ENCODE results near the gene COL25A1. TPM values are rescaled to one million over a fixed set of nuclear protein-coding genes. Genes with fewer than 3 reads are reported as not detected.

COL25A1 gene
- total and polyA plus RNA-seq, 2 donors (not counting 3 experiments of a cell fraction or from before 2014, with no cell fraction given), result 0.21 to 3.5 TPM

DNA sequence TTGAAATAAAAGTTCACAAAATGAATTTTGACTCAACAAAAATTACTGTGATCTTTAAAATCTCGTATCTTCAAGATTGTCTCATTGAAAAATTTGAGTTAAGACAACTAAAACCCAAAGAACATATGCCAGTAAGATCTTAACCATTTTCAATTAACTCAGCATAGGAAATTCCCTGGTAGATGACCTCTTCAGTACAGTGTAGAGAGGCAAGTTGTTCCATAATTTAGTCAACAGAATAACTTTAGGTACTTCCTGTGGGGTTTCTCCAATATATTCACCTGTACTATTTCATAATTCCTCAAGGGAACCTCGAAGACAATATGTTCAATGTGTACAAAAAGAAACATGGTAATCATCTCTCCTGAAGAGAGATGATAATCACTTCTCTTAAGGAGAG, 145.3 kb downstream of the COL25A1 start:
- Histone ChIP-seq H3K27me3 (ENCODE audit: control insufficient read depth in 2 of 2, insufficient read depth in 2 of 2, low read length in 2 of 2) (no peaks in the 10 kb centered on the region), H3K79me2 (ENCODE audit: control insufficient read depth, insufficient read depth, low read length) (no peaks in the 10 kb centered on the region), H3K9me1 (replicated peaks; ENCODE audit: control insufficient read depth, extremely low read depth, insufficient read depth, low read length) (no peaks in the 10 kb centered on the region), H3K4me3 (replicated peaks in 1 of 3; ENCODE audit: insufficient read depth in 1 of 3, low read depth in 1 of 3, low read length in 3 of 3) (no peak overlapping the region), H2AFZ (ENCODE audit: low read depth, low read length) (no peak overlapping the region), H3K4me1 (ENCODE audit: control insufficient read depth, extremely low read depth, insufficient read depth, low read length) (no peaks in the 10 kb centered on the region), H3K9me3 (replicated peaks; ENCODE audit: control insufficient read depth, insufficient read depth, low read length) (no peaks in the 10 kb centered on the region), H3K9ac (replicated peaks; ENCODE audit: extremely low read depth, insufficient read depth, low read length) (no peak overlapping the region), H3K27ac (ENCODE audit: insufficient read depth, low read depth, low read length) (no peak overlapping the region), H4K20me1 (replicated peaks; ENCODE audit: control insufficient read depth, extremely low read depth, insufficient read depth, low read length) (no peaks in the 10 kb centered on the region), H3K4me2 (ENCODE audit: insufficient read depth, low read length) (no peak overlapping the region), H3K36me3 (ENCODE audit: control insufficient read depth in 2 of 2, extremely low read depth in 1 of 2, insufficient read depth in 2 of 2, low read length in 2 of 2) (no peaks in the 10 kb centered on the region)
- intact Hi-C loops (cut with micrococcal nuclease), result no loop called here
- FAIRE-seq, result no peak
- dilution Hi-C loops (cut with MboI; ENCODE audit: extremely low pct_ligation_motif_present, low sequenced_read_pairs), result no loop called here
- ChIA-PET POLR2A (no interaction called here), CTCF (no interaction called here)
- DNase-seq (ENCODE audit: low read depth, low spot score), result no peak
- no TSS peak for BruUV-seq (replicated peaks)
- no peak for TF ChIP-seq GATA2 (IDR thresholded peaks at IDR 0.05; ENCODE audit: insufficient read depth, insufficient read length, low read depth, low read length)

- no peak overlapping the region for H2AFZ ChIP-seq (ENCODE audit: low read depth, low read length)
- ChIA-PET POLR2A (no interaction called here), CTCF (interaction anchor here (0.9 to 1.4 kb wide), 2 partner anchors 13 to 143 kb away, joined by 3 read pairs; no protein-coding TSS in a partner anchor)
- H3K4me2 ChIP-seq (ENCODE audit: insufficient read depth, low read length), result no peak overlapping the region
- no peak for FAIRE-seq
- DNase-seq (ENCODE audit: low read depth, low spot score), result no peak
- intact Hi-C loops (cut with micrococcal nuclease) (no loop called here), dilution Hi-C loops (cut with MboI; ENCODE audit: extremely low pct_ligation_motif_present, low sequenced_read_pairs) (no loop called here)
- TF ChIP-seq FOS (IDR thresholded peaks at IDR 0.05; ENCODE audit: borderline replicate concordance, insufficient read depth, low read length) (no peak), MYC (IDR thresholded peaks at IDR 0.05; ENCODE audit: low read depth, low read length) (no peak), CTCF (IDR thresholded peaks at IDR 0.05; ENCODE audit: extremely low read depth in 1 of 2, insufficient read depth in 1 of 2, low read depth in 1 of 2, low read length in 2 of 2) (no peak), POLR2AphosphoS5 (IDR thresholded peaks at IDR 0.05; ENCODE audit: insufficient read depth, low read depth, low read length) (no peak), EZH2 (IDR thresholded peaks at IDR 0.05; ENCODE audit: borderline replicate concordance, low read depth, low read length, severe bottlenecking) (no peak), GATA2 (IDR thresholded peaks at IDR 0.05; ENCODE audit: insufficient read depth, insufficient read length, low read depth, low read length) (no peak), JUN (IDR thresholded peaks at IDR 0.05; ENCODE audit: borderline replicate concordance, insufficient read depth, insufficient read length, low read depth) (no peak)
- TF ChIP-seq, protein P1, sequence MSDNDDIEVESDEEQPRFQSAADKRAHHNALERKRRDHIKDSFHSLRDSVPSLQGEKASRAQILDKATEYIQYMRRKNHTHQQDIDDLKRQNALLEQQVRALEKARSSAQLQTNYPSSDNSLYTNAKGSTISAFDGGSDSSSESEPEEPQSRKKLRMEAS (IDR thresholded peaks at IDR 0.05; ENCODE audit: insufficient read depth, insufficient read length), result no peak
- H3K4me1 ChIP-seq (ENCODE audit: control insufficient read depth, extremely low read depth, insufficient read depth, low read length), result no peaks in the 10 kb centered on the region
- H4K20me1 ChIP-seq (replicated peaks; ENCODE audit: control insufficient read depth, extremely low read depth, insufficient read depth, low read length), result no peaks in the 10 kb centered on the region
- no peaks in the 10 kb centered on the region for H3K9me3 ChIP-seq (replicated peaks; ENCODE audit: control insufficient read depth, insufficient read depth, low read length)
- H3K27ac ChIP-seq (ENCODE audit: insufficient read depth, low read depth, low read length), result no peak overlapping the region
- no peaks in the 10 kb centered on the region for H3K27me3 ChIP-seq (ENCODE audit: control insufficient read depth in 2 of 2, insufficient read depth in 2 of 2, low read length in 2 of 2)
- H3K9me1 ChIP-seq (replicated peaks; ENCODE audit: control insufficient read depth, extremely low read depth, insufficient read depth, low read length), result no peaks in the 10 kb centered on the region
- no TSS peak for BruUV-seq (replicated peaks)
- H3K4me3 ChIP-seq (replicated peaks in 1 of 3; ENCODE audit: insufficient read depth in 1 of 3, low read depth in 1 of 3, low read length in 3 of 3), result no peak overlapping the region
- H3K9ac ChIP-seq (replicated peaks; ENCODE audit: extremely low read depth, insufficient read depth, low read length), result no peak overlapping the region
- no peaks in the 10 kb centered on the region for H3K36me3 ChIP-seq (ENCODE audit: control insufficient read depth in 2 of 2, extremely low read depth in 1 of 2, insufficient read depth in 2 of 2, low read length in 2 of 2)
- H3K79me2 ChIP-seq (ENCODE audit: control insufficient read depth, insufficient read depth, low read length), result no peaks in the 10 kb centered on the region
Observed at GRCh38 chr4:109156356-109156755, 146.1 kb downstream of the COL25A1 start.
